Ramos (cell line): ENCODE results near the gene UQCRH.

Source experiments
- in situ Hi-C: fragments of 300-500 bp; cut with MboI; formaldehyde crosslinking; loops from one replicate; pipeline ENCODE4 v1.14.3; 2022; ENCODE audit warnings: low sequenced_read_pairs; ENCODE audit not compliant: unreplicated experiment

Gene UQCRH

GRCh38 chr1:46303038-46303871 is at the start of gene UQCRH, which contains the start of gene LRRC41:
UQCRH (plus strand) TSS chr1:46303698; CDS start chr1:46303767, 69 bp downstream.
LRRC41 (minus strand) TSS chr1:46303616; CDS start chr1:46303322, 294 bp downstream.
- in situ Hi-C loops = no loop called here

DNA sequence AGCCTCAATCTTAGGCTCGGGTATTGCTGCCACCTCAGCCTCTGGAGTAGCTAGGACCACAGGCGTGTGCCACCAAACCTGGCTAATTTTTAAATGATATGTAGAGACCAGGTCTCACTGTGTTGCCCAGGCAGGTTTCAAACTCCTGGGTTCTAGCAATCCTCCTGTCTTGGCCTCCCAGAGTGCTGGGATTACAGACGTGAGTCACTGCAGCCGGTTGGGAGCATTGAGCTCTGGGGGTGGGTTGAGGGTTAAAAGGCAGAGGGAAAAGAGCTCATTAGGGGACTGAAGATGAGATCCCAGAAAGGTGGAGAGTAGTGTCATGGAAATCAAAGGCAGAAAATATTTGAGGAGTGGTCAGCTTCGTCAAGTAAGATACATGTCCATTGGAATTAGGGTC is 48.8 kb upstream of the UQCRH start:
- in situ Hi-C loops = no loop called here

DNA sequence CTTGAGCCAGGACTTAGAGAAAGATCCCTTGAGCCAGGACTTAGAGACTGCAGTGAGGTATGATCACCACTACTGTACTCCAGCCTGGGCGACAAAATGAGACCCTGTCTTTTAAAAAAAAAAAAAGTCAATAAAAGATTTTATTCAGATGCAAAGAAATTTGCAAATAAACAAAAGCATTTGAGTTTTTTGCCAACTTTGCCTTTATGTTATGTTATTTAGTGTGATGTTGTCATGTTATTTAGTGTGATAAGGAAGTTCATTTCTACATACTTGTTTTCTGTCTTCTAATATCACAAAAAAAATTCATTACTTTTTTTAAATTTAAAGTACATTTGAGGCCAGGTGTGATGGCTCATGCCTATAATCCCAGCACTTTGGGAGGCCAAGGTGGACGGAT is 47.0 kb upstream of the UQCRH start:
- in situ Hi-C loops = no loop called here

DNA sequence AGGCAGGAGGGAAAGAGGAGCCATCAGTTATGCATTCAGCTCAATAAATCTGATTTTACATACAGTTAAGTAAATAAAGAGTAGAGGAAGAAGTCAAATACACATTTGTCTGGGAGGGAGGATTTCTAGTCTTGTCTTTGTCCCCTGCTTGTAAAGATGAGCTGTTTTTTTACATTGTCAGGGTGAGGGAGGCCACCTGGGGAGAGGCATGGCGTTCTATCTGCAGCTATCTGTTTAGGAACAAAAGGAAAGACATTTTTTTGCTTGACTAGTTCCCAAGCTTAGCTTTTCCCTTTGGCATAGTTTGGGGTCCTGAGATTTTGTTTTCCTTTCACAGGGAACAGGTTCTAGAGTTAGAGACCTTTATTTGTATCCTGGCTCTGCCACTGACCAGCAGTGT is 41.0 kb upstream of the UQCRH start:
- in situ Hi-C loops = no loop called here

GRCh38 chr1:46263146-46263545 is 40.4 kb upstream of the UQCRH start:
- in situ Hi-C loops = no loop called here

GRCh38 chr1:46268578-46268977 is 34.9 kb upstream of the UQCRH start:
- in situ Hi-C loops = no loop called here

DNA sequence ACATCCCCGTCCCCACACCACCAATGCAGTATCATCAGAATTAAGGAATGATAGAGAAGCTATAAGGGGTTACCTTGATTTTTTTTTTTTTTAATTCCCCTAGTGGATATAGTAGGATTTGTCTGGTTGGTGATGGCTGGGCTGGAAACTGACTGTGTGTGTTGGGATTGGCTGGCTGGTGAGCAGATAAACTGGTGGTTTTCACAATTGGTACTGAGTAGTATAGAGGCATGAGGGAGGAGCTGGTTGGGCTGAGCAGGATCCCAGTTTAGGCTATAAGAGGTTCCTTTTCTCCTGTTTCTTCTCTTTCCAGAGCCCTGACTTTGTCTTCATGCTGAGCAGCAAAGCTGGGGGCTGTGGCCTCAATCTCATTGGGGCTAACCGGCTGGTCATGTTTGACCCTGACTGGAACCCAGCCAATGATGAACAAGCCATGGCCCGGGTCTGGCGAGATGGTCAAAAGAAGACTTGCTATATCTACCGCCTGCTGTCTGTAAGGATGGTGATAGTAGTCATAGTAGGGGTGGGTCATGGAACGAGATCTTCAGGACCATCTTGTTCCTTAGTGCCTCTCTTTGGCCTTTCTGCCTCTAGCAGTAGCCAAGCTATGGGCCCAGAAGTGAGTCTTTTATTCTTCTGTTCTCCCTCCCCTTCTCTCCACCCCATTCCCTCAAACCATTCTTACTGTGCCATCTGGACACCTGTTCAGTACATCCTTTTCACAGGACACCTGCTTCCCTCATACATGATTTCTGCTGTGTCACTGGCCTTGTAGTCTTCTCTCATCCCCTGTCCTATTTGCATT is 29.1 kb upstream of the UQCRH start:
- in situ Hi-C loops = no loop called here

- in situ Hi-C loops = no loop called here
These were observed 28.5 kb upstream of the UQCRH start for GRCh38 chr1:46275030-46275337.

- in situ Hi-C loops = no loop called here
These were observed 25.7 kb upstream of the UQCRH start for GRCh38 chr1:46277658-46278373.

GRCh38 chr1:46278807-46279206 is 24.7 kb upstream of the UQCRH start:
- in situ Hi-C loops = no loop called here

GRCh38 chr1:46280092-46280491 is 23.4 kb upstream of the UQCRH start:
- in situ Hi-C loops = no loop called here

- in situ Hi-C loops = no loop called here
These were observed 22.5 kb upstream of the UQCRH start for GRCh38 chr1:46281021-46281420.

DNA sequence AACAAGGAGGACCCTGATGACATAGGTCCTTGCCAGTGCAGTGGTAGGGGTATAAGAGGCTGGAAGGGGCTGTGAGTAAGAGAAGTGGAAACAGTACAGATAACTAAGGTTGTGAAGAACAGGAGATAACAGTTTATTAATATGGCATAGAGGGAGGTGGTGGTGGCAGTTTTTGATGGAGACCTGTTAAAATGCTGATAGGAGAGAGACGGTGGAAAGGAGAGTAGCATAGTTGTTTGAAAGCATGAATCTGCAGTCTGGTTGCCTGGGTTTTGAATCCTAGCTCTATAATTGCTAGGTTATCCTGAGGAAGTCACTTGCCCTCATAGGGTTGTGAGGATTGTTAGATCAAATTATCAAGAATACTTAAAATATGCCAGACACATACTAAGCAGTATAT is 19.4 kb upstream of the UQCRH start:
- in situ Hi-C loops = no loop called here

GRCh38 chr1:46284597-46285564 is 18.6 kb upstream of the UQCRH start:
- in situ Hi-C loops = no loop called here

GRCh38 chr1:46285730-46286477 is 17.6 kb upstream of the UQCRH start:
- in situ Hi-C loops = no loop called here

GRCh38 chr1:46288485-46289133 is 14.9 kb upstream of the UQCRH start:
- in situ Hi-C loops = no loop called here

GRCh38 chr1:46289134-46289494 is 14.4 kb upstream of the UQCRH start:
- in situ Hi-C loops = no loop called here

DNA sequence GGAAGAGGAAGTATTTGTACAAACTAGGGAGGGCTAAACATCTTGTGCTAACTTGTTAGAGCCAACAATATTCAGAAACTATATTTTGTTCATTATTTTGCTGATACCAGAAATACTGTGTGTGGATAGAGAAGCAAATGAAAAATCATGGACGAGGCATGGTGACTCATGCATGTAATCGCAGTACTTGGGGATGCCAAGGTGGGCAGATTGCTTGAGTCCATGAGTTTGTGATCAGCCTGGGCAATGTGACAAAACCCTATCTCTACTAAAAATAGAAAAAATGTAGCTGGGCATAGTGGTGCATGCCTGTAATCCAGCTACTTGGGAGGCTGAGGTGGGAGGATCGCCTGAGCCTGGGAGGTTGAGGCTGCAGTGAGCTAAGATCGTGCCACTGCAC is 13.5 kb upstream of the UQCRH start:
- in situ Hi-C loops = no loop called here

- in situ Hi-C loops = no loop called here
These were observed 8.2 kb upstream of the UQCRH start for GRCh38 chr1:46295306-46295705.
